NT2/D1 (cell line): ENCODE data around the gene DAZAP2.

Source experiments
- DNase-seq: peaks from one replicate; pipeline ENCODE4 v3.0.0-alpha.2; 2011; ENCODE audit warnings: low read depth, low spot score
- H3K27me3 ChIP-seq: 2 replicates; pipeline ENCODE4 v1.6.0; 2011; ENCODE audit warnings: mild to moderate bottlenecking; ENCODE audit not compliant: insufficient read length, insufficient read depth
- H3K36me3 ChIP-seq: 2 replicates; pipeline ENCODE4 v1.6.1; 2011; ENCODE audit warnings: mild to moderate bottlenecking, low read length, mixed read lengths; ENCODE audit not compliant: insufficient read depth, insufficient read length
- H3K4me1 ChIP-seq: 2 replicates; pipeline ENCODE4 v1.5.1; 2011; ENCODE audit not compliant: insufficient read depth, insufficient read length
- H3K4me3 ChIP-seq: 2 replicates; pipeline ENCODE4 v1.5.1; 2011; ENCODE audit warnings: low read depth; ENCODE audit not compliant: insufficient read length
- H3K9ac ChIP-seq: 2 replicates; pipeline ENCODE4 v1.6.0; 2011; ENCODE audit warnings: low read depth; ENCODE audit not compliant: insufficient read length
- H3K9me3 ChIP-seq: 2 replicates; pipeline ENCODE4 v1.5.1; 2011; ENCODE audit warnings: mild to moderate bottlenecking, low read length; ENCODE audit not compliant: insufficient read depth
- SUZ12 ChIP-seq: IDR thresholded peaks from 2 replicates; pipeline ENCODE4 v1.6.1; 2011; ENCODE audit not compliant: insufficient read length, insufficient read depth; ENCODE audit errors: extremely low read depth
- YY1 ChIP-seq: IDR thresholded peaks from 2 replicates; pipeline ENCODE4 v1.6.1; 2011; ENCODE audit not compliant: insufficient read length, insufficient read depth
- ZNF274 ChIP-seq: IDR thresholded peaks from 2 replicates; pipeline ENCODE4 v1.6.1; 2011; ENCODE audit warnings: mild to moderate bottlenecking, low read depth, low read length

DAZAP2 gene

DNA sequence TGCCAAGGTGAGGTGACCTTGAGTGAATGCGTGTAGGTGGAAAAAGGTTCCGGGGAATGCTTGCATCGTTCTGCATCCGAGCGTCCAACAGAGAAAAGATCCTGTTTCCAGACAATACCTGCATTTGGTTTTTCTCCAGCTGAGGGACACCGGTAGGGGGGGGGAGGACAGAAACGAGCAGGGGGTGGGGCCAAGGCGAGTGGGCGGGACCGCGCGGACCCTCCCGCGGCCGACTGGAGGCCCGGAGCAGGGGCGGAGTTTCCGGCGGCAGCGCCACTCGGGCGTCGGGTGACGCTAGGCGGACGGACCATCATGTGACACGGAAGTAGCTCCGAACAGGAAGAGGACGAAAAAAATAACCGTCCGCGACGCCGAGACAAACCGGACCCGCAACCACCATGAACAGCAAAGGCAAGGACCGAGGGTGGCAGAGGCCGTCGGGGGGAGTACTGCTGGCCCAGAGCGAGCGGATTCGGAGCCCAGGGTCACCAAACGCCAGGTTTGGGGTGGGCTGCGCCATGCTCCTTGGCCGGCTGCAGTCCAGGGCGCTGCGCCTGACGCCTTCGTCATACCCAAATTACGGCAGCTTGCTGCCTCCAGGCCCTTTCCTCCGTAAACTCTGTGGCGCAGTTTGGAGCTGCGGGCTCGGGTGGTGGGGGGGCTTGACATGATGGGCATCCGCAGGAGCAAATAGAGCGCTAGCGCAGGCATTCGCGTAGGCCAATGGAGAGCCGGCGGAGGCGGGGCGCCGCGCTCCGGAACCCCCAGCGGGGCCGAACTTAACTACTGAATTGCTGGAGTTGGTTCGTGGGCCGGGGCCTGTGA lies at the start of gene DAZAP2:
Gene DAZAP2 (plus strand): TSS at position 317 of the 825 bp plus-strand sequence. CDS start 82 bp downstream, at position 399.
- H3K36me3 ChIP-seq, result peaks cover 31% of the 10 kb centered on the region
- peaks cover 2% of the 10 kb centered on the region for H3K4me1 ChIP-seq
- peak; percentile 95 for DNase-seq
- peak within 1 kb of the TSS; percentile 100 for H3K9ac ChIP-seq
- H3K27me3 ChIP-seq, result no peaks in the 10 kb centered on the region
- H3K4me3 ChIP-seq, result peak within 1 kb of the TSS; percentile 100
- TF ChIP-seq ZNF274 (no peak), YY1 (no peak), SUZ12 (no peak)
- H3K9me3 ChIP-seq, result no peaks in the 10 kb centered on the region

DNA sequence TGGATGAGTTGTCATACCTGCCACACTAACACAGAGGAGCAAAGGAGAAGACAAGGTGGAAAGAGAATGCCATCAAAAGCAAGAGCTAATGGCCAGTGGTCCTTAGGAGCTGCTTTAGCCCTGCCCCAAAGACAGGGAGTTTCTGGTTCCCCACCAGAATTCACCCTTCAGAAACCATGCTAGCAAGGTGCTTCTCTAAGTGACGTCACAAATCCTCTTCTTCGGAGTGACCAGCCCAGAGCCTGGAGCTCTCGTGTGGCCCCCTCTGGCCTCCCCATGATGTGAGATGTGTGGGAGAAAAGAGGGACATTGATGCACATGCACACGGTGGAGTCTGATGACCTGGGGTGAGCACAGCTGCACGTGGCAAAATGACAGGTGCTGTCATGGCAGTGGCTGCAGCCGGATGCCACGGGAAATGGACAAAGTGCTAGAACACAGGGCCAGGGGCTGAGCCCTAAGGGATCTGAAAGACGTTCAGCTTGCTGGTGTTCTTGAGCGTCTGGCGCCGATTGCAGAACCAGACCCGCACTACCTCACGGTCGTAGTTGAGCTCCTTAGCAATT lies 48.8 kb upstream of the DAZAP2 start:
- H3K9ac ChIP-seq, result no peak overlapping the region

DNA sequence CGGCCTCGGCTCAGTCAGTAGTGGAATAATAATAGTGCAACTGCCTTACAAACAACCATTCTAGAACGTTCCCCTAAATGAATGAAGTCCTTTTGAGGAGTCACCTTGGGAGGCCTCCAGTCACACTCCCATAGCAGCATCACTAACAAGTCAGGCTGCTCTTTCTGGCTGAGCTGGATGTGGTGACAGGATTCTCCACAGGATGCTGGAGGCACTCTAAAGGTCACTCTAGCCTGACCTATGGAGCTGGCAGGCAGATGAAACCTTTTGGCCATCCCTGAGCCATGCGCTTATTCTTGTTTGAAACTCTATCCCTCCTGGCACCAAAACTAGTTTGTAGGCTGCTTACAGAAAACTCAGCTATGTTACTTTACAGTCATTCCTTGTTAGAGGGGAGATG lies 47.8 kb upstream of the DAZAP2 start:
- no peaks in the 10 kb centered on the region for H3K27me3 ChIP-seq
- H3K9me3 ChIP-seq, result no peaks in the 10 kb centered on the region
- no peak overlapping the region for H3K4me3 ChIP-seq
- DNase-seq, result no peak
- no peak for TF ChIP-seq ZNF274
- TF ChIP-seq SUZ12, result no peak
- TF ChIP-seq YY1, result no peak
- no peak overlapping the region for H3K9ac ChIP-seq
- H3K36me3 ChIP-seq, result peaks cover 6% of the 10 kb centered on the region
- peaks cover 8% of the 10 kb centered on the region for H3K4me1 ChIP-seq

More for the DNA sequence above, 48.8 kb upstream of the DAZAP2 start:
- TF ChIP-seq ZNF274 (no peak), SUZ12 (no peak), YY1 (no peak)
- Histone ChIP-seq H3K4me3 (no peak overlapping the region), H3K9me3 (no peaks in the 10 kb centered on the region), H3K27me3 (no peaks in the 10 kb centered on the region), H3K4me1 (peaks cover 8% of the 10 kb centered on the region), H3K36me3 (peaks cover 6% of the 10 kb centered on the region)
- no peak for DNase-seq

DNA sequence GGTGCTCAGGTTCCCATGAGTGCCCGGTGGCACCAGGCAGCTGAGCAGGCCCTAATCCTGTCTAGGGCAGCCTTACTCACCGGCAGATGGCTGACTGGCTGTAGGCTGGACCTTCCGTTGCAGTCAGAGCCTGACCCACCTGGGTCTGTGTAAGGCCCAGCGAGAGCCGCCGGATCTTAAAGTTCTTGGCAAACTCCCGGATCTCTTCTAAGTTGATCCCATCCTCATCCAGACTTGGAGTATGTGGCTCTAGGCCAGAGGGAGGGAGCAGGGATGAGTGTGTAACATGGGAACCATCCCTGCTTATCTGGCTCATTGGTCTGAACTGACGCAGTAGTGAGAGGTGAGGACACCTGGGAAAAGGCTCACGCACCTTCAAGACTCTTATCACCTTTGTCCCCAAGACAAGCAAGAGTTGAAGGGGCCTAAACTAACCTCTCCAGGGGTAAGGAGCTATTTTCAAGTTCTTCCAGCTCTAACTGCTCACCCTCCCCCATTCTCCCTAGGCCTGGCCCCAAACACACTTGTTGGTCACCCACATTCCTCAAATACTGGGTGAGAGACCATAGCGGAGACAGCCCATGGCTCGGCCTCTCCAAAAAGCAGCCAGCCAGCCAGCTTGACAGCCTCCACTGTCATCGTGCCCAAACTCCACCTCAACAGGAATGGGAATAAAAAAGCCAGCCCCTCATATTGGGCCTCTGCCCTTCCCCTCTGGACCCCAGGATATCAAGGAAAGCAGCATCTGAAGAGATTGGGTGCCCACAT lies 46.9 kb upstream of the DAZAP2 start:
- no peak for TF ChIP-seq YY1
- no peak for TF ChIP-seq ZNF274
- Histone ChIP-seq H3K9me3 (no peaks in the 10 kb centered on the region), H3K27me3 (no peaks in the 10 kb centered on the region), H3K4me1 (peaks cover 8% of the 10 kb centered on the region), H3K36me3 (peaks cover 6% of the 10 kb centered on the region), H3K9ac (no peak overlapping the region), H3K4me3 (no peak overlapping the region)
- DNase-seq, result no peak

GRCh38 chr12:51192284-51192671 lies 46.3 kb upstream of the DAZAP2 start:
- no peak for DNase-seq
- no peaks in the 10 kb centered on the region for H3K27me3 ChIP-seq
- H3K4me1 ChIP-seq, result peaks cover 8% of the 10 kb centered on the region
- no peak overlapping the region for H3K4me3 ChIP-seq
- TF ChIP-seq SUZ12, result no peak
- TF ChIP-seq ZNF274, result no peak
- TF ChIP-seq YY1, result no peak
- no peaks in the 10 kb centered on the region for H3K9me3 ChIP-seq
- H3K36me3 ChIP-seq, result peaks cover 6% of the 10 kb centered on the region
- H3K9ac ChIP-seq, result no peak overlapping the region

DNA sequence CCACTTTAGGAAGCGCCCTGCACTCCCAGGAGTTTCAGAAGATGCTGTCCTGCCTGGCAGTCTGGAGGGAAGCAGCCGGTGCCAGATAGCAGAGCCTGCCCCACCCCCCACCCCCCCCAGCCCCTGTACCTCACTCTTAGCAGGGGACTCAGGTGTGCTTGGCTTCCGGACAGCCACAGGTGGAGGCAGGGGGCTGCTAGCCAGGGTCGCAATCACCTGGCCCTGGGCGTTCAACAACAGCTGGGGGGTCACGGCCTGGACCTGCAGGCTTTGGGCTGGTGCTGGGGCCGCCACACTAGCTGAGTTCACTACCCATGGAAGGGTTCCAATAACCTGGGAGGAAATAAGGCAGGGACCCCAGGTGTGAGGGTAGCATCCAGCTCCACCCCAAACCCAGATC lies 42.8 kb upstream of the DAZAP2 start:
- no peaks in the 10 kb centered on the region for H3K27me3 ChIP-seq
- DNase-seq, result no peak
- no peak overlapping the region for H3K4me3 ChIP-seq
- no peak for TF ChIP-seq SUZ12
- no peak for TF ChIP-seq YY1
- no peak for TF ChIP-seq ZNF274
- no peaks in the 10 kb centered on the region for H3K9me3 ChIP-seq
- H3K4me1 ChIP-seq, result peaks cover 3% of the 10 kb centered on the region
- no peak overlapping the region for H3K9ac ChIP-seq
- H3K36me3 ChIP-seq, result peaks cover 2% of the 10 kb centered on the region

DNA sequence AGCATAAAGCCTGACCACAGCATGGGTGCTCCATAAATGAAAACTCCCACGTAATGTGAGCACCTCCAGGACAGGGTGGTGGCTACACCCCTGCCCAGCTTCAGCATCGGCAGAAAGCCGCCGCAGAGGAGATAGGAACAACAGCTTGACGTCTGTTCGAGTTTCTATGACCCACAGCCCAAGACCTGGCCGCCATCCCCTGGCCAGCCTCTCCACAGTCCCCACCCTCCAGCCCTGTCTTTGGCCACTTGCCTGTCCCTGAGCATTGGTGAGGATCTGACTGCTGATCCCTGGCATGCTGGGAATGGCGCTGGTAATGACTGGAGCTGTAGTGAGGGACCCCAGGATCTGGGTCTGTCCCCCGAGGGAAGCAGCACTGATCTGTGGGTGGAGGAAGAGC lies 42.1 kb upstream of the DAZAP2 start:
- Histone ChIP-seq H3K9ac (no peak overlapping the region), H3K36me3 (peaks cover 2% of the 10 kb centered on the region), H3K4me3 (no peak overlapping the region), H3K27me3 (no peaks in the 10 kb centered on the region), H3K9me3 (no peaks in the 10 kb centered on the region), H3K4me1 (peaks cover 3% of the 10 kb centered on the region)
- TF ChIP-seq ZNF274 (no peak), YY1 (no peak), SUZ12 (no peak)
- no peak for DNase-seq
